Measurements from ENCODE around the gene PLK5.

The PLK5 gene

GRCh38 chr19:1555487-1556389 lies 31.9 kb downstream of the PLK5 start:
- no peak for DNase-seq (ENCODE audit: low spot score)

- no peak for DNase-seq (ENCODE audit: low spot score)
Observed at GRCh38 chr19:1556390-1557070, 32.7 kb downstream of the PLK5 start.

- no peak for DNase-seq (ENCODE audit: low spot score)
Observed at GRCh38 chr19:1558552-1558951, 34.7 kb downstream of the PLK5 start.

- DNase-seq (ENCODE audit: low spot score), result no peak
Observed at GRCh38 chr19:1560286-1560882, 36.5 kb downstream of the PLK5 start.

- no peak for DNase-seq (ENCODE audit: low spot score)
Observed at GRCh38 chr19:1561236-1561842, 37.5 kb downstream of the PLK5 start.

GRCh38 chr19:1563251-1563650 lies 39.4 kb downstream of the PLK5 start:
- DNase-seq (ENCODE audit: low spot score), result no peak

DNA sequence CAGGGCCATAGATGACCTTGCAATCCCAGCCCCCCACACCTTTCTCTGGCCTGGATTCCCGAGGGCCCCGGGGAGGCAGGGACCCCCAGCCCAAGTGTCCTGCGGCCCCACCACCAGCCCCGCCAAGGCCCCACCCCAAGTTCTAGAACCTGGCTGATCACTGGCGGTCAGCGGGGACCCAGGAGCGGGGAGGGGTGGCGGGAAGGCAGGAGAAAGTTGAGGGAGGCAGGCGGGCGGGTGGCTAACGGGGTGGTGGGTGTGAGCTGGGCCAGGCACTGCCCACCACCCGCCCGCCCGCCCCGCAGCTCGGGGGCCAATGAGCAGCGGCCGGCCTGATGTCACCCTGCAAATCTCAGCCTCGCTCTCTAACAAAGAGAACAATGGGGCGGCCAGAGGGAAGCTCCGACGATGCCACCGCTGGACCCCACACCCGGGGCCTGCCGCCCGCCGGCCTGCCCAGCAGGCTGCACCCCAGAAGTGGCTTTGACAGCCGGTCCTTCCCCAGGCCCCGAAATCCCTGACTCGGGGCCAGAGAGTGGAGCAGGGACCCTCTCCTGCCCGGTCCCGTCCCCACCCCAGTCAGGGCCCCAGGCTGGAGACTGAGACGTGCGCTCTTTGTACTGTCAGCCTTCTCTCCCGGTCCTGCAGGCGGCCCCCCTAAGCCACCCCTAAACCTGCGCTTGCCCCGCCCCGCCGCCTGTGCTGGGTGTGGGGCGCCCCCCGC lies 42.7 kb downstream of the PLK5 start:
- peak; percentile 74 for DNase-seq (ENCODE audit: low spot score)

GRCh38 chr19:1567116-1567847 lies 43.4 kb downstream of the PLK5 start:
- DNase-seq (ENCODE audit: low spot score), result no peak

DNA sequence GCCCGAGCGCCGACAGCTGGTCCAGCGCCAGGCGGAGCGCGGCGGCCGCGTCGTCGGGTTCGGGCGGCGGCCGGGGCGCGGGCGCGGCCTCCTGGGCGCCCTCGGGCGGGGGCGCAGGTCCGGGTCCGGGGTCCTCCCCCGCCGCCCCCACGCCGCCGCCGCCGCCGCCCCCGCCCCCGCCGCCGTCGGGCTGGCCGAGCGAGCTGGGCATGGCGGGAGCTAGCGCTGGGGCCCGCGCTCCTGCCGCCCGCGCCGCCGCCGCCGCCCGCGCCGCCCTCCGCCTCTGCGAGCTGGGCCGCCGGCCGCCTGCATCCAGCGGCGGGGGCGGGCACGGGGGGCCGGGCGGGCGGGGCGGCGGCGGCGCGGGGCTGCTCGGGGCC lies 44.0 kb downstream of the PLK5 start:
- no peak for DNase-seq (ENCODE audit: low spot score)

DNA sequence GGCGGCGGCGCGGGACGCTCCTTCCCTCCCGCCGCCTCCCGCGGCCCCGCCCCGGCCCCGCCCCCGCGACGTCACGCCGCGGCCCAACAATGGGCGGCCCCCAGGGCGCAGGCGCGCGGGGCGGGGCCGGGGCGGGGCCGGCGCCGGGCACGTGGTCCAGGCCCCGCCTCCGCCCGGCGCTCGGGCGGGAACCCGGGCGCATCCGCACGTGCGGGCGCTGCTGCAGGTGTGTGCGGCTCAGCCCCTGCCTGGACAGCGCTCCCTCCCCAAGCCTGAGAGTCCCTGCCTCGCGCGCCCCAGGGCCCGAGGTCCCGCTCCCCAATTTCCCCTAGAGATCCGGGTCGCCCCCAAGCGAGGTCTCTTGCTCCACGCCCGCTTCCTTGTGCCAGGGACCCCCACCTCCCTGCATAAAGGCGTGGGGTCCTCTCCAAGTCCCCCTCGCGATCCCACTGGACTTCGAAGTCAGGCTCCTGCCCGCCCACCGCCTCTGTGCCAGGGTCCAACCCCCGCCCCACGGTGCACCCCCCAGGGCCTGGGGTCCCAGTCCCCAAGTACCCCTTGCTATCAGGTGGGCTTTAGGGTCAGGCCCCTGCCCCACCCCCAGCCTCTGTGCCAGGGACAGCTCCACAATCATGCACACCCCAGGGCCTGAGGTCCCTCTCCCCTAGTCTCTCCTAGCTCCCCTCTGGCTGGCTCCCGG lies 44.6 kb downstream of the PLK5 start, which contains the start of gene MEX3D:
Gene MEX3D (minus strand): TSS at position 6 of the 700 bp plus-strand sequence. CDS start 267 bp downstream, outside the sequence.
- DNase-seq (ENCODE audit: low spot score), result peak; percentile 83

DNA sequence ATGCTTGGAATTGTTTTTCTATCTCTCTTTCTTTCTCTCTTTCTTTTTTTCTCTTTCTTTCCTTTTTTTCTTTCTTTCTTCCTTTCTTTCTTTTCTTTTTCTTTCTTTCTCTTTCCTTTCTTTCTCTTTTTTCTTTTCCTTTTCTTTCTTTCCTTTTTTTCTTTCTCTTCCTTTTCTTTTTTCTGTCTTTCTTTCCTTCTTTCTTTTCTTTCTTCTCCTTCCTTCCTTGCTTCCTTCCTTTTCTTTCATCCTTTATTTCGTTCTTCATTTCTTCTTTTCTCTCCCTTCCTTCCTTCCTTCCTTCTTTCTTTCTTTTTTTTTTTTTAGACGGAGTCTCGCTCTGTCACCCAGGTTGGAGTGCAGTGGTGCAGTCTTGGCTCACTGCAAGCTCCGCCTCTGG lies 46.1 kb downstream of the PLK5 start:
- no peak for DNase-seq (ENCODE audit: low spot score)

GRCh38 chr19:1570836-1571235 lies 47.0 kb downstream of the PLK5 start:
- no peak for DNase-seq (ENCODE audit: low spot score)

GRCh38 chr19:1571358-1571757 lies 47.5 kb downstream of the PLK5 start:
- DNase-seq (ENCODE audit: low spot score), result no peak

GRCh38 chr19:1572795-1573194 lies 48.9 kb downstream of the PLK5 start:
- no peak for DNase-seq (ENCODE audit: low spot score)

DNA sequence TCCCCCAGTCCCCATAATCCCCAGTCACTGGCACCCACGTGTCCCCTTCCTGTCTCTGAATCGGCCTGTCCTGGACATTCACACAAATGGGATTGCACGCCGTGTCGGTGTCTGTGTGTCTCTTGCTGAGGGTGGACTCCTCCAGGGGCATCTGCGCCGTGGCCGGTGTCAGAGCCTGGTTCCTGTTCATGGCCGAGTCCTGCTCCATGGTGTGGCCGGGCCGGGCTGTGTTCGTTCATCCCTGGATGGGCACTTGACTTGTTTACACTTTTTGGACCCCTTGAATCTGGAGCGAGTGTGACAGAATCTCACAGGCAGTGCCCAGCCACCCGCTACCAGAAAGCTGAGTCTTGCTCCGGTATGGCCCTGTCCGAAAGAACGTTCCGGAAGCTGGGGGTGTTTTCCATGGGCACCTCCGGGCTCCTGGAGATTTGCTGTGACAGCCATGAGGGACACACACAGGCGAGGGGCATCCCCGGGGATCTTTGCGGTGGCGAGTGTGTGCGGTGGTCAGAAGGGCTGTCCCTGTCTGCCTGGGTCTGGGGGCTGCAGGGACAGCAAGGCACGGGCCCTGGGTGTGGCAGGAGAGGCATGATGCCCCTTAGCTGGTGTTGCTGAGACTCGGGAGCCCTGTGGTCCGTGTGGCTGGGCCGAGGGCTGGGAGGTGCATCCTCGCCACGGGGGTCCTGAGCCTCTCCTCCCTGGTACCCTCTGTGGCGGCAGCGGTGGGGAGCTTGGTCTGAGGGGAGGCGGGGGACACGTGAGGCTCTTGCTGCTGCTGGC lies 50.7 kb downstream of the PLK5 start:
- DNase-seq (ENCODE audit: low spot score), result no peak

- DNase-seq (ENCODE audit: low spot score), result no peak
Observed at GRCh38 chr19:1575323-1576241, 51.7 kb downstream of the PLK5 start.

- no peak for DNase-seq (ENCODE audit: low spot score)
Observed at GRCh38 chr19:1576242-1577089, 52.6 kb downstream of the PLK5 start.

Data from HuH-7 (cell line).